ENCODE data around the gene MBOAT2. TPM values are rescaled to one million over a fixed set of nuclear protein-coding genes. Genes with fewer than 3 reads are reported as not detected.

The MBOAT2 gene
- total RNA-seq, 1 experiment from 2014 or later, result 34.8 TPM

DNA sequence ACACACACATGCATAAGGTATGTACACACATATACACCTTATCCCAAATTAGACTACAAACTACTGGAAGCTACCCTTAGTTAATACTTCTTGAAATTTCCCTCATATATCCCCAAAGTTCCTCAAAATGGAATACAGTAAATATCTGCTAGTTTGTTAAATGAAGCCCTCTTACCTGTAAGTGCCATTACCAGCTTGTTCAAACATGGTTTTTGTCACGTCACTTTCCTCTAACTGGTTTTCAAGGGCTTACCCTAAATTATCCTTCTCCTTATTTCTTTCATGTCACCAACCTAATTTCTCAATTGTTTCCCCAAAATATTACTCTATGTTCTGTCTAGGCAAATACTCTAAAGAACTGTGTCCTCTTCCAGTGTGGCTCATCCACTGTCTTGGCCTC is 141.7 kb downstream of the MBOAT2 start:
- Histone ChIP-seq H3K27me3 (ENCODE audit: control insufficient read depth, insufficient read depth, low read length) (no peaks in the 10 kb centered on the region), H3K27ac (ENCODE audit: low read length) (no peak overlapping the region), H3K9me3 (ENCODE audit: control insufficient read depth, insufficient read depth, low read depth, low read length) (no peaks in the 10 kb centered on the region), H3K4me1 (ENCODE audit: control insufficient read depth, insufficient read depth, low read length) (no peaks in the 10 kb centered on the region), H3K36me3 (ENCODE audit: control insufficient read depth, insufficient read depth, low read length) (no peaks in the 10 kb centered on the region; the same call in 1 of the 2 replicates), H3K4me3 (ENCODE audit: low read depth in 2 of 2, low read length in 2 of 2) (no peak overlapping the region)
- TF ChIP-seq SIN3A (IDR thresholded peaks at IDR 0.05; ENCODE audit: borderline replicate concordance, insufficient read depth, low read depth, low read length) (no peak), TCF7L2 (IDR thresholded peaks at IDR 0.05; ENCODE audit: low read depth, low read length) (no peak), POLR2AphosphoS5 (IDR thresholded peaks at IDR 0.05; ENCODE audit: low read depth, low read length) (no peak)
- TF ChIP-seq, protein P1, sequence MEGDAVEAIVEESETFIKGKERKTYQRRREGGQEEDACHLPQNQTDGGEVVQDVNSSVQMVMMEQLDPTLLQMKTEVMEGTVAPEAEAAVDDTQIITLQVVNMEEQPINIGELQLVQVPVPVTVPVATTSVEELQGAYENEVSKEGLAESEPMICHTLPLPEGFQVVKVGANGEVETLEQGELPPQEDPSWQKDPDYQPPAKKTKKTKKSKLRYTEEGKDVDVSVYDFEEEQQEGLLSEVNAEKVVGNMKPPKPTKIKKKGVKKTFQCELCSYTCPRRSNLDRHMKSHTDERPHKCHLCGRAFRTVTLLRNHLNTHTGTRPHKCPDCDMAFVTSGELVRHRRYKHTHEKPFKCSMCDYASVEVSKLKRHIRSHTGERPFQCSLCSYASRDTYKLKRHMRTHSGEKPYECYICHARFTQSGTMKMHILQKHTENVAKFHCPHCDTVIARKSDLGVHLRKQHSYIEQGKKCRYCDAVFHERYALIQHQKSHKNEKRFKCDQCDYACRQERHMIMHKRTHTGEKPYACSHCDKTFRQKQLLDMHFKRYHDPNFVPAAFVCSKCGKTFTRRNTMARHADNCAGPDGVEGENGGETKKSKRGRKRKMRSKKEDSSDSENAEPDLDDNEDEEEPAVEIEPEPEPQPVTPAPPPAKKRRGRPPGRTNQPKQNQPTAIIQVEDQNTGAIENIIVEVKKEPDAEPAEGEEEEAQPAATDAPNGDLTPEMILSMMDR (IDR thresholded peaks at IDR 0.05), result no peak
- TF ChIP-seq, protein P2, sequence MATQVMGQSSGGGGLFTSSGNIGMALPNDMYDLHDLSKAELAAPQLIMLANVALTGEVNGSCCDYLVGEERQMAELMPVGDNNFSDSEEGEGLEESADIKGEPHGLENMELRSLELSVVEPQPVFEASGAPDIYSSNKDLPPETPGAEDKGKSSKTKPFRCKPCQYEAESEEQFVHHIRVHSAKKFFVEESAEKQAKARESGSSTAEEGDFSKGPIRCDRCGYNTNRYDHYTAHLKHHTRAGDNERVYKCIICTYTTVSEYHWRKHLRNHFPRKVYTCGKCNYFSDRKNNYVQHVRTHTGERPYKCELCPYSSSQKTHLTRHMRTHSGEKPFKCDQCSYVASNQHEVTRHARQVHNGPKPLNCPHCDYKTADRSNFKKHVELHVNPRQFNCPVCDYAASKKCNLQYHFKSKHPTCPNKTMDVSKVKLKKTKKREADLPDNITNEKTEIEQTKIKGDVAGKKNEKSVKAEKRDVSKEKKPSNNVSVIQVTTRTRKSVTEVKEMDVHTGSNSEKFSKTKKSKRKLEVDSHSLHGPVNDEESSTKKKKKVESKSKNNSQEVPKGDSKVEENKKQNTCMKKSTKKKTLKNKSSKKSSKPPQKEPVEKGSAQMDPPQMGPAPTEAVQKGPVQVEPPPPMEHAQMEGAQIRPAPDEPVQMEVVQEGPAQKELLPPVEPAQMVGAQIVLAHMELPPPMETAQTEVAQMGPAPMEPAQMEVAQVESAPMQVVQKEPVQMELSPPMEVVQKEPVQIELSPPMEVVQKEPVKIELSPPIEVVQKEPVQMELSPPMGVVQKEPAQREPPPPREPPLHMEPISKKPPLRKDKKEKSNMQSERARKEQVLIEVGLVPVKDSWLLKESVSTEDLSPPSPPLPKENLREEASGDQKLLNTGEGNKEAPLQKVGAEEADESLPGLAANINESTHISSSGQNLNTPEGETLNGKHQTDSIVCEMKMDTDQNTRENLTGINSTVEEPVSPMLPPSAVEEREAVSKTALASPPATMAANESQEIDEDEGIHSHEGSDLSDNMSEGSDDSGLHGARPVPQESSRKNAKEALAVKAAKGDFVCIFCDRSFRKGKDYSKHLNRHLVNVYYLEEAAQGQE (IDR thresholded peaks at IDR 0.05; ENCODE audit: insufficient read depth in 1 of 2, low read depth in 2 of 2, low read length in 1 of 2), result no peak
- in situ Hi-C loops (cut with HindIII; ENCODE audit: low pct_unique_long_range_greater_than_20kb, low sequenced_read_pairs), result no loop called here
- intact Hi-C loops (cut with micrococcal nuclease; ENCODE audit: unreplicated experiment), result no loop called here
- CTCF ChIA-PET, result no interaction called here
- DNase-seq (ENCODE audit: low read depth, low spot score) (no peak), ATAC-seq (no peak)
- POLR2A ChIA-PET, result no interaction called here
- BruUV-seq (replicated peaks), result no TSS peak

DNA sequence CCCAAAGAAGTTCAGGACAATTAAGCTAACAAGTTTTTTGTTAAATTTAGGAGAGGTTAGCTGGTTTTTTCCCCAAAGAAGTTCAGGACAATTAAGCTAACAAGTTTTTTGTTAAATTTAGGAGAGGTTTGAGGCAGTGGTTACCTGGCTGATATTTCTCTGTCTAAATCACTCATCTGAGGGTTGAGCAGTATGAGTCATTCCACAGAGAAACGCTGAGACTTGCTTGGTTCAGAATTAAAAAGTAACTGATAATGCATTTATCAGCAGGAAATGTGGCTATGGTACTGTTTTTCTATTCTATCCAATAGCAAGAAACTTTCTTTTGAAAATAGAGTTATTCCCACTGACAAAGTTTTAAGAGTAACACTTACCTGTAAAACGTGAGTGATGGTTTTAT is 143.2 kb downstream of the MBOAT2 start:
- no TSS peak for BruUV-seq (replicated peaks)
- intact Hi-C loops (cut with micrococcal nuclease; ENCODE audit: unreplicated experiment), result no loop called here
- ChIA-PET POLR2A (no interaction called here), CTCF (no interaction called here)
- H3K4me1 ChIP-seq (ENCODE audit: control insufficient read depth, insufficient read depth, low read length), result no peaks in the 10 kb centered on the region
- TF ChIP-seq, protein P1 (IDR thresholded peaks at IDR 0.05), result no peak
- TF ChIP-seq SIN3A (IDR thresholded peaks at IDR 0.05; ENCODE audit: borderline replicate concordance, insufficient read depth, low read depth, low read length) (no peak), POLR2AphosphoS5 (IDR thresholded peaks at IDR 0.05; ENCODE audit: low read depth, low read length) (no peak)
- TF ChIP-seq, protein P2 (IDR thresholded peaks at IDR 0.05; ENCODE audit: insufficient read depth in 1 of 2, low read depth in 2 of 2, low read length in 1 of 2), result no peak
- no peak overlapping the region for H3K27ac ChIP-seq (ENCODE audit: low read length)
- no peaks in the 10 kb centered on the region for H3K27me3 ChIP-seq (ENCODE audit: control insufficient read depth, insufficient read depth, low read length)
- in situ Hi-C loops (cut with HindIII; ENCODE audit: low pct_unique_long_range_greater_than_20kb, low sequenced_read_pairs), result no loop called here
- no peak for DNase-seq (ENCODE audit: low read depth, low spot score)
- no peak for ATAC-seq
- no peaks in the 10 kb centered on the region for H3K9me3 ChIP-seq (ENCODE audit: control insufficient read depth, insufficient read depth, low read depth, low read length)
- no peak overlapping the region for H3K4me3 ChIP-seq (ENCODE audit: low read depth in 2 of 2, low read length in 2 of 2)
- H3K36me3 ChIP-seq (ENCODE audit: control insufficient read depth, insufficient read depth, low read length), result no peaks in the 10 kb centered on the region; the same call in 1 of the 2 replicates

All from Panc1 (cell line).